Activated CD8-positive, alpha-beta memory T cell treated with anti-CD3 and anti-CD28 coated beads for 4 hours (primary cell): ENCODE results near the gene SAPCD1.

Experiments used
- DNase-seq, 2 donors: peaks; one replicate each; pipeline ENCODE4 v3.0.0-alpha.2; 2020; ENCODE audit warnings: low read depth in 2 of 2

The SAPCD1 gene

GRCh38 chr6:31762356-31762755 is at the start of gene SAPCD1:
TSS of gene SAPCD1 (plus strand) at chr6:31762656. CDS start at chr6:31763055, 399 bp downstream.
- no peak for DNase-seq

- DNase-seq = no peak
These were observed 49.0 kb upstream of the SAPCD1 start for GRCh38 chr6:31713465-31713864.

- no peak for DNase-seq
These were observed 48.3 kb upstream of the SAPCD1 start for GRCh38 chr6:31713991-31714684.

- DNase-seq = no peak
These were observed 47.2 kb upstream of the SAPCD1 start, which contains the start of gene LY6G6D for GRCh38 chr6:31715022-31715958. TSS of gene LY6G6D (plus strand) at chr6:31715348. CDS start at chr6:31715356, 8 bp downstream.

- no peak for DNase-seq
These were observed 44.8 kb upstream of the SAPCD1 start for GRCh38 chr6:31717499-31718222.

GRCh38 chr6:31718265-31718664 is 44.2 kb upstream of the SAPCD1 start:
- DNase-seq = no peak

- DNase-seq = no peak
These were observed 43.5 kb upstream of the SAPCD1 start for GRCh38 chr6:31719001-31719400.

- DNase-seq = no peak
These were observed 42.2 kb upstream of the SAPCD1 start for GRCh38 chr6:31720196-31720770.

- DNase-seq = no peak
These were observed 41.0 kb upstream of the SAPCD1 start, which contains the start of gene LY6G6C for GRCh38 chr6:31721351-31722020. TSS of gene LY6G6C (minus strand) at chr6:31721746. CDS start at chr6:31721679, 67 bp downstream.

- no peak for DNase-seq
These were observed 40.3 kb upstream of the SAPCD1 start for GRCh38 chr6:31722173-31722572.

GRCh38 chr6:31723245-31723979 is 39.0 kb upstream of the SAPCD1 start, which contains the start of gene MPIG6B:
TSS of gene MPIG6B (plus strand) at chr6:31723373. CDS start at chr6:31723384, 11 bp downstream.
- no peak for DNase-seq

GRCh38 chr6:31723980-31724691 is 38.3 kb upstream of the SAPCD1 start:
- no peak for DNase-seq

- no peak for DNase-seq
These were observed 36.7 kb upstream of the SAPCD1 start for GRCh38 chr6:31725502-31726350.

- DNase-seq = no peak
These were observed 35.3 kb upstream of the SAPCD1 start for GRCh38 chr6:31727034-31727716.

- DNase-seq = no peak
These were observed 34.5 kb upstream of the SAPCD1 start for GRCh38 chr6:31727717-31728671.

GRCh38 chr6:31728767-31729514 is 33.5 kb upstream of the SAPCD1 start, which contains the start of gene DDAH2:
TSS of gene DDAH2 (minus strand) at chr6:31729299. CDS start at chr6:31729161, 138 bp downstream.
- no peak for DNase-seq
